Body of pancreas (tissue), 4 donors: ENCODE data around the gene SCTR. TPM values are rescaled to one million over a fixed set of nuclear protein-coding genes. Genes with fewer than 3 reads are reported as not detected.

Source experiments
- ATAC-seq: fragments of 150-250 bp; one replicate; pipeline ENCODE4 v1.9.1; 2016
- DNase-seq, 4 donors: peaks; one replicate each; pipeline ENCODE4 v3.0.0-alpha.2; 2019
- H3K27ac ChIP-seq, 4 donors: fragments of 200-600 bp; sonication (generic); 1 replicate in 3 of 4; 2 replicates in 1 of 4; pipeline versions ENCODE4 v1.5.1 to v1.6.1; 2016 to 2019; ENCODE audit warnings: mild to moderate bottlenecking in 1 of 4, mixed read lengths in 1 of 4, moderate library complexity in 1 of 4
- H3K27me3 ChIP-seq, 2 donors: fragments of 200-600 bp; sonication (generic); one replicate each; pipeline ENCODE4 v1.6.0; 2016; ENCODE audit warnings: mild to moderate bottlenecking in 1 of 2
- H3K36me3 ChIP-seq, 2 donors: fragments of 200-600 bp; sonication (generic); replicated peaks in 1 of 2; 2 replicates each; pipeline ENCODE4 v1.5.1; 2016; ENCODE audit warnings: low read depth in 2 of 2; ENCODE audit not compliant: insufficient read depth in 1 of 2
- H3K4me1 ChIP-seq: fragments of 200-600 bp; sonication (generic); one replicate; pipeline ENCODE4 v1.6.0; 2016
- H3K4me3 ChIP-seq, 2 donors: fragments of 200-600 bp; sonication (generic); 1 replicate in 1 of 2; 2 replicates in 1 of 2; pipeline ENCODE4 v1.5.1; 2016 to 2019
- H3K9me3 ChIP-seq, 3 donors: fragments of 200-600 bp; sonication (generic); 1 replicate in 2 of 3; 2 replicates in 1 of 3; pipeline ENCODE4 v1.5.1; 2016
- CTCF ChIP-seq, 7 experiments: fragments of 450-650 bp in 4 of 7; fragments of 200-600 bp in 3 of 7; sonication (generic) in 3 of 7; IDR thresholded peaks; one replicate each; pipeline ENCODE4 v1.5.1; 2016 to 2019; ENCODE audit warnings: antibody characterized with exemption in 7 of 7
- POLR2A ChIP-seq, 3 donors: fragments of 450-650 bp; IDR thresholded peaks; one replicate each; pipeline ENCODE4 v1.6.1; 2016; ENCODE audit warnings: antibody characterized with exemption in 3 of 3, mild to moderate bottlenecking in 2 of 3
- WGBS, 2 donors: methylation state at CpG; one replicate each; pipeline ENCODE4 v1.1.5; 2017; 5-methylcytosine and 5-hydroxymethylcytosine counted together
- intact Hi-C: fragments of 100-400 bp; cut with DNase I; formaldehyde crosslinking; loops from one replicate; pipeline ENCODE4 v1.15.1; 2023
- total RNA-seq, 2 donors: library from RNA; depleted of rRNA; stranded (reverse); fragments of >200 nt; gene quantifications; one replicate each; pipeline ENCODE4 v1.1.0, GENCODE V29; 2016

The SCTR gene
- total RNA-seq, 2 donors from 2014 or later = 69.0 to 183 TPM

GRCh38 chr2:119442850-119443249 is 81.4 kb downstream of the SCTR start:
- Histone ChIP-seq H3K27ac (no peak overlapping the region), H3K27me3 (no peaks in the 10 kb centered on the region), H3K36me3 (no peaks in the 10 kb centered on the region), H3K4me3 (no peak overlapping the region), H3K9me3 (no peaks in the 10 kb centered on the region), H3K4me1 (peaks cover 28% of the 10 kb centered on the region)
- 80 to 93% methylated on average over 10 to 11 of the region's 11 CpGs for WGBS, 2 donors
- DNase-seq (no peak), ATAC-seq (no peak)
- TF ChIP-seq POLR2A (IDR thresholded peaks at IDR 0.05) = no peak
- TF ChIP-seq CTCF (IDR thresholded peaks at IDR 0.05) = no peak
- intact Hi-C loops = no loop called here

GRCh38 chr2:119442226-119442619 is 82.1 kb downstream of the SCTR start:
- H3K27ac ChIP-seq = peak overlapping the region in 1 of 4 donors; percentile 54

GRCh38 chr2:119441376-119442225 is 82.7 kb downstream of the SCTR start:
- peak overlapping the region in 2 of 4 donors; percentile 48 to 54 for H3K27ac ChIP-seq
- no peak for TF ChIP-seq CTCF (IDR thresholded peaks at IDR 0.05)
- no peak for TF ChIP-seq POLR2A (IDR thresholded peaks at IDR 0.05)
- DNase-seq (no peak), ATAC-seq (no peak)
- H3K27me3 ChIP-seq = no peaks in the 10 kb centered on the region
- intact Hi-C loops = no loop called here
- H3K4me3 ChIP-seq = no peak overlapping the region
- no peaks in the 10 kb centered on the region for H3K36me3 ChIP-seq
- no peaks in the 10 kb centered on the region for H3K9me3 ChIP-seq
- peaks cover 30% of the 10 kb centered on the region for H3K4me1 ChIP-seq
- WGBS, 2 donors = 74 to 85% methylated on average over 8 of the region's 8 CpGs

More at GRCh38 chr2:119442226-119442619, 82.1 kb downstream of the SCTR start:
- Histone ChIP-seq H3K9me3 (no peaks in the 10 kb centered on the region), H3K27me3 (no peaks in the 10 kb centered on the region), H3K36me3 (no peaks in the 10 kb centered on the region), H3K4me1 (peaks cover 30% of the 10 kb centered on the region), H3K4me3 (no peak overlapping the region)
- intact Hi-C loops = no loop called here
- WGBS, 2 donors = 85 to 86% methylated on average over 7 of the region's 7 CpGs
- TF ChIP-seq POLR2A (IDR thresholded peaks at IDR 0.05) = no peak
- no peak for TF ChIP-seq CTCF (IDR thresholded peaks at IDR 0.05)
- DNase-seq (no peak), ATAC-seq (no peak)

GRCh38 chr2:119440873-119441272 is 83.4 kb downstream of the SCTR start:
- H3K27me3 ChIP-seq = no peaks in the 10 kb centered on the region
- peak overlapping the region in 3 of 4 donors; percentile 1 to 54 (median 48) for H3K27ac ChIP-seq
- WGBS, 2 donors = 79 to 82% methylated on average over 2 to 4 of the region's 4 CpGs
- H3K4me3 ChIP-seq = no peak overlapping the region
- no peaks in the 10 kb centered on the region for H3K36me3 ChIP-seq
- ATAC-seq (no peak), DNase-seq (no peak)
- H3K9me3 ChIP-seq = no peaks in the 10 kb centered on the region
- TF ChIP-seq POLR2A (IDR thresholded peaks at IDR 0.05) (no peak), CTCF (IDR thresholded peaks at IDR 0.05) (no peak)
- intact Hi-C loops = no loop called here
- H3K4me1 ChIP-seq = peaks cover 37% of the 10 kb centered on the region

- no peaks in the 10 kb centered on the region for H3K36me3 ChIP-seq
- ATAC-seq (no peak), DNase-seq (no peak)
Observed at GRCh38 chr2:119440501-119440870, 83.8 kb downstream of the SCTR start.

More at GRCh38 chr2:119440501-119440870, 83.8 kb downstream of the SCTR start:
- Histone ChIP-seq H3K27me3 (no peaks in the 10 kb centered on the region), H3K4me1 (peaks cover 41% of the 10 kb centered on the region), H3K27ac (peak overlapping the region in 3 of 4 donors; percentile 1 to 54 (median 46)), H3K4me3 (no peak overlapping the region), H3K9me3 (no peaks in the 10 kb centered on the region)
- no peak for TF ChIP-seq CTCF (IDR thresholded peaks at IDR 0.05)
- no peak for TF ChIP-seq POLR2A (IDR thresholded peaks at IDR 0.05)
- intact Hi-C loops = no loop called here
- 27 to 40% methylated on average over 1 of the region's 1 CpG for WGBS, 2 donors
